ENCODE data around the gene PRTG.

DNA sequence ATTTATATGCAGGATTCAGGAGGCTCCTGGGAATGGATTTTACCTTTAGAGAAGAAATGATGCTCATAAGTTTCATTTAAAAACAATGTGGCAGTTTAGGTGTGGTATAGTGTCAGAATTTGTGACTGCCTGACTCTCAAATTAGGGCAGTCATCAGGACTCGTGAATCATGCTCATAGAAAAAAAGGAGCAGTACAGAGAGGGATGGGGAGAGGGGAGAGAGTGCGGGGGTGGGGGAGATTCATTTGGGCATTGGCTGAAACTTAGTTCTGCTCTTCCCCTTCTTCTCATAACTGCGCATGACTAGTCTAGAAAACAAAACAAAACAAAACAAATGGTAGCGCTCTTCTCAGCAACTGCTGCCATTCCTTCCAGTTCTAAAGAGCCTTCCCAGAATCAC lies 44.3 kb downstream of the PRTG start:
- TF ChIP-seq, protein P1, sequence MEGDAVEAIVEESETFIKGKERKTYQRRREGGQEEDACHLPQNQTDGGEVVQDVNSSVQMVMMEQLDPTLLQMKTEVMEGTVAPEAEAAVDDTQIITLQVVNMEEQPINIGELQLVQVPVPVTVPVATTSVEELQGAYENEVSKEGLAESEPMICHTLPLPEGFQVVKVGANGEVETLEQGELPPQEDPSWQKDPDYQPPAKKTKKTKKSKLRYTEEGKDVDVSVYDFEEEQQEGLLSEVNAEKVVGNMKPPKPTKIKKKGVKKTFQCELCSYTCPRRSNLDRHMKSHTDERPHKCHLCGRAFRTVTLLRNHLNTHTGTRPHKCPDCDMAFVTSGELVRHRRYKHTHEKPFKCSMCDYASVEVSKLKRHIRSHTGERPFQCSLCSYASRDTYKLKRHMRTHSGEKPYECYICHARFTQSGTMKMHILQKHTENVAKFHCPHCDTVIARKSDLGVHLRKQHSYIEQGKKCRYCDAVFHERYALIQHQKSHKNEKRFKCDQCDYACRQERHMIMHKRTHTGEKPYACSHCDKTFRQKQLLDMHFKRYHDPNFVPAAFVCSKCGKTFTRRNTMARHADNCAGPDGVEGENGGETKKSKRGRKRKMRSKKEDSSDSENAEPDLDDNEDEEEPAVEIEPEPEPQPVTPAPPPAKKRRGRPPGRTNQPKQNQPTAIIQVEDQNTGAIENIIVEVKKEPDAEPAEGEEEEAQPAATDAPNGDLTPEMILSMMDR (conservative IDR thresholded peaks at IDR 0.05 in 1 of 2, IDR thresholded peaks at IDR 0.05 in 1 of 2; ENCODE audit: low read depth in 1 of 2, low read length in 2 of 2) = no peak
- no peak for TF ChIP-seq EZH2 (IDR thresholded peaks at IDR 0.05; ENCODE audit: low read length, missing control alignments)

All from fibroblast of lung (primary cell).